Measurements from ENCODE around the gene CAMKMT.

Gene CAMKMT

GRCh38 chr2:44663471-44664073 is 301.8 kb downstream of the CAMKMT start:
- H3K4me1 ChIP-seq (ENCODE audit: insufficient read depth, insufficient read length): no peaks in the 10 kb centered on the region
- no peak for DNase-seq (ENCODE audit: low read depth, low spot score)
- no peaks in the 10 kb centered on the region for H3K36me3 ChIP-seq (ENCODE audit: insufficient read depth, insufficient read length, low read length)
- no peaks in the 10 kb centered on the region for H3K9me3 ChIP-seq (ENCODE audit: insufficient read depth, low read length)
- H3K4me3 ChIP-seq (ENCODE audit: insufficient read length, low read depth): no peak overlapping the region
- TF ChIP-seq SUZ12 (IDR thresholded peaks at IDR 0.05; ENCODE audit: extremely low read depth, insufficient read depth, insufficient read length) (no peak), ZNF274 (IDR thresholded peaks at IDR 0.05; ENCODE audit: low read depth, low read length) (no peak), YY1 (IDR thresholded peaks at IDR 0.05; ENCODE audit: insufficient read depth, insufficient read length) (no peak)
- H3K9ac ChIP-seq (ENCODE audit: insufficient read length, low read depth): no peak overlapping the region
- H3K27me3 ChIP-seq (ENCODE audit: insufficient read depth, insufficient read length): no peaks in the 10 kb centered on the region

GRCh38 chr2:44668336-44668735 is 306.6 kb downstream of the CAMKMT start:
- Histone ChIP-seq H3K4me1 (ENCODE audit: insufficient read depth, insufficient read length) (no peaks in the 10 kb centered on the region), H3K36me3 (ENCODE audit: insufficient read depth, insufficient read length, low read length) (no peaks in the 10 kb centered on the region), H3K27me3 (ENCODE audit: insufficient read depth, insufficient read length) (peaks cover under 1% of the 10 kb centered on the region), H3K9me3 (ENCODE audit: insufficient read depth, low read length) (no peaks in the 10 kb centered on the region), H3K4me3 (ENCODE audit: insufficient read length, low read depth) (no peak overlapping the region), H3K9ac (ENCODE audit: insufficient read length, low read depth) (no peak overlapping the region)
- DNase-seq (ENCODE audit: low read depth, low spot score): no peak
- no peak for TF ChIP-seq SUZ12 (IDR thresholded peaks at IDR 0.05; ENCODE audit: extremely low read depth, insufficient read depth, insufficient read length)
- TF ChIP-seq ZNF274 (IDR thresholded peaks at IDR 0.05; ENCODE audit: low read depth, low read length): no peak
- no peak for TF ChIP-seq YY1 (IDR thresholded peaks at IDR 0.05; ENCODE audit: insufficient read depth, insufficient read length)

GRCh38 chr2:44671276-44671675 is 309.5 kb downstream of the CAMKMT start:
- H3K36me3 ChIP-seq (ENCODE audit: insufficient read depth, insufficient read length, low read length): no peaks in the 10 kb centered on the region
- H3K9ac ChIP-seq (ENCODE audit: insufficient read length, low read depth): no peak overlapping the region
- TF ChIP-seq SUZ12 (IDR thresholded peaks at IDR 0.05; ENCODE audit: extremely low read depth, insufficient read depth, insufficient read length) (no peak), YY1 (IDR thresholded peaks at IDR 0.05; ENCODE audit: insufficient read depth, insufficient read length) (no peak), ZNF274 (IDR thresholded peaks at IDR 0.05; ENCODE audit: low read depth, low read length) (no peak)
- H3K4me3 ChIP-seq (ENCODE audit: insufficient read length, low read depth): no peak overlapping the region
- no peak for DNase-seq (ENCODE audit: low read depth, low spot score)
- H3K27me3 ChIP-seq (ENCODE audit: insufficient read depth, insufficient read length): peaks cover 6% of the 10 kb centered on the region
- no peaks in the 10 kb centered on the region for H3K9me3 ChIP-seq (ENCODE audit: insufficient read depth, low read length)
- H3K4me1 ChIP-seq (ENCODE audit: insufficient read depth, insufficient read length): no peaks in the 10 kb centered on the region

GRCh38 chr2:44671916-44672315 is 310.2 kb downstream of the CAMKMT start:
- H3K9ac ChIP-seq (ENCODE audit: insufficient read length, low read depth): no peak overlapping the region
- no peaks in the 10 kb centered on the region for H3K4me1 ChIP-seq (ENCODE audit: insufficient read depth, insufficient read length)
- no peak overlapping the region for H3K4me3 ChIP-seq (ENCODE audit: insufficient read length, low read depth)
- no peak for TF ChIP-seq YY1 (IDR thresholded peaks at IDR 0.05; ENCODE audit: insufficient read depth, insufficient read length)
- TF ChIP-seq SUZ12 (IDR thresholded peaks at IDR 0.05; ENCODE audit: extremely low read depth, insufficient read depth, insufficient read length): no peak
- no peak for TF ChIP-seq ZNF274 (IDR thresholded peaks at IDR 0.05; ENCODE audit: low read depth, low read length)
- H3K36me3 ChIP-seq (ENCODE audit: insufficient read depth, insufficient read length, low read length): no peaks in the 10 kb centered on the region
- peaks cover 6% of the 10 kb centered on the region for H3K27me3 ChIP-seq (ENCODE audit: insufficient read depth, insufficient read length)
- H3K9me3 ChIP-seq (ENCODE audit: insufficient read depth, low read length): no peaks in the 10 kb centered on the region
- no peak for DNase-seq (ENCODE audit: low read depth, low spot score)

GRCh38 chr2:44672431-44672830 is 310.7 kb downstream of the CAMKMT start:
- peaks cover 6% of the 10 kb centered on the region for H3K27me3 ChIP-seq (ENCODE audit: insufficient read depth, insufficient read length)
- H3K9me3 ChIP-seq (ENCODE audit: insufficient read depth, low read length): no peaks in the 10 kb centered on the region
- H3K9ac ChIP-seq (ENCODE audit: insufficient read length, low read depth): no peak overlapping the region
- H3K4me1 ChIP-seq (ENCODE audit: insufficient read depth, insufficient read length): no peaks in the 10 kb centered on the region
- TF ChIP-seq ZNF274 (IDR thresholded peaks at IDR 0.05; ENCODE audit: low read depth, low read length) (no peak), SUZ12 (IDR thresholded peaks at IDR 0.05; ENCODE audit: extremely low read depth, insufficient read depth, insufficient read length) (no peak), YY1 (IDR thresholded peaks at IDR 0.05; ENCODE audit: insufficient read depth, insufficient read length) (no peak)
- H3K4me3 ChIP-seq (ENCODE audit: insufficient read length, low read depth): no peak overlapping the region
- H3K36me3 ChIP-seq (ENCODE audit: insufficient read depth, insufficient read length, low read length): no peaks in the 10 kb centered on the region
- DNase-seq (ENCODE audit: low read depth, low spot score): no peak

- H3K4me1 ChIP-seq (ENCODE audit: insufficient read depth, insufficient read length): no peaks in the 10 kb centered on the region
- no peak for DNase-seq (ENCODE audit: low read depth, low spot score)
- H3K36me3 ChIP-seq (ENCODE audit: insufficient read depth, insufficient read length, low read length): no peaks in the 10 kb centered on the region
- H3K9me3 ChIP-seq (ENCODE audit: insufficient read depth, low read length): no peaks in the 10 kb centered on the region
- H3K9ac ChIP-seq (ENCODE audit: insufficient read length, low read depth): no peak overlapping the region
- H3K27me3 ChIP-seq (ENCODE audit: insufficient read depth, insufficient read length): peaks cover 6% of the 10 kb centered on the region
- H3K4me3 ChIP-seq (ENCODE audit: insufficient read length, low read depth): no peak overlapping the region
- TF ChIP-seq YY1 (IDR thresholded peaks at IDR 0.05; ENCODE audit: insufficient read depth, insufficient read length): no peak
- TF ChIP-seq SUZ12 (IDR thresholded peaks at IDR 0.05; ENCODE audit: extremely low read depth, insufficient read depth, insufficient read length): no peak
- no peak for TF ChIP-seq ZNF274 (IDR thresholded peaks at IDR 0.05; ENCODE audit: low read depth, low read length)
These were observed 312.9 kb downstream of the CAMKMT start for GRCh38 chr2:44674473-44675284.

GRCh38 chr2:44676379-44676778 is 314.6 kb downstream of the CAMKMT start:
- H3K9me3 ChIP-seq (ENCODE audit: insufficient read depth, low read length): no peaks in the 10 kb centered on the region
- H3K4me1 ChIP-seq (ENCODE audit: insufficient read depth, insufficient read length): no peaks in the 10 kb centered on the region
- DNase-seq (ENCODE audit: low read depth, low spot score): no peak
- peaks cover 6% of the 10 kb centered on the region for H3K27me3 ChIP-seq (ENCODE audit: insufficient read depth, insufficient read length)
- H3K4me3 ChIP-seq (ENCODE audit: insufficient read length, low read depth): no peak overlapping the region
- no peak overlapping the region for H3K9ac ChIP-seq (ENCODE audit: insufficient read length, low read depth)
- no peak for TF ChIP-seq YY1 (IDR thresholded peaks at IDR 0.05; ENCODE audit: insufficient read depth, insufficient read length)
- no peak for TF ChIP-seq SUZ12 (IDR thresholded peaks at IDR 0.05; ENCODE audit: extremely low read depth, insufficient read depth, insufficient read length)
- TF ChIP-seq ZNF274 (IDR thresholded peaks at IDR 0.05; ENCODE audit: low read depth, low read length): no peak
- no peaks in the 10 kb centered on the region for H3K36me3 ChIP-seq (ENCODE audit: insufficient read depth, insufficient read length, low read length)

Data from NT2/D1 (cell line).